Stimulated activated naive CD4-positive, alpha-beta T cell (primary cell): ENCODE results near the gene ANO8.
"Not testable (repeated sequence)": the region's sequence is repeated elsewhere in the genome, so short reads cannot be mapped to it uniquely, and the experiment has no call there.

Source experiments
- DNase-seq, 6 experiments: peaks; one replicate each; lab custom pipeline; 2025; lab: John Stamatoyannopoulos, UW

ANO8 gene

DNA sequence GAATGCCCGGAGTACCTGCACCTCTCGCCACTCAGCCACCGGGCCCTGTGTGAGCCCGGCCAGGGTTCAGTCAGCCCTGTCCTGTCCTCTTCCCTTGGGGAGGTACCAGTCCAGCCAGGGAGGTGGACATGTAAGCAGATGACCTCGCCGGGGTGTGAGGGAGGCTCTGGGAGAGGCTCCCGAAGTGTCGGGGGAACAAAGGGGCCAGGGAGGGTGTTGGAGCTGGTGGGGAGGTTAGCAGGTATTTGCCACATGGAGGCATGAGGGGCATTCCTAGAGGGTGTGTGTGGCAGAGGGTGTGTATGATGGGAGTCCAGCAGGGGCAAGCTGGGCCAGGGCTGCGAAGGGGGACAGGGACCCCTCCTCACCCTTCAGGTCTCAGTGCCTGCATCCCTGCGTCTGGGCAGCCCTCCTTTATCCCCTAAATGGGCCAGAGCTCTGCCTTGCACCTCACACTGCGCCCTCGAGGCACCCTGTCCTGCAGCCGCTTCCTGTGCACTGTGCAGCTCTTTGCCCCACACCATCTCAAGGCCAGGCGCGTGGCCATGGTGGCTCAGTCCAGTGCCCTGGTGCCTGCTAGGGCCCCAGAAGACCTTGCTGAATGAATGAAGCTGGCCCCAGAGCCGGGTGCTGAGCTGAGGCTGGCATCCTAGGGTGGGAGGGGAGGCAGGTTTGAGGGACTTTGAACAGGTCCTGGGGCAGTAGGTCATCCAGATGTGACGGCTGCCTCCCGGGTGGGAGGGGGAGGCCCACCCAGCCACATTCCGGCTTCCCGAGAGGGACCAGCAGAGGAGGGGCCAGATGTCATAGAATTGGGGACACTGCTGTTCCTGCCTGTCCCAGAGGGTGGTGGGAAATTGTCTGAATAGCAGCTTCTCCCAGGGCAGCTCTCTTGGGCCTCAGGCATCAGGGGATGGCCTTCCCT is 22.2 kb downstream of the ANO8 start:
- DNase-seq = no peak

DNA sequence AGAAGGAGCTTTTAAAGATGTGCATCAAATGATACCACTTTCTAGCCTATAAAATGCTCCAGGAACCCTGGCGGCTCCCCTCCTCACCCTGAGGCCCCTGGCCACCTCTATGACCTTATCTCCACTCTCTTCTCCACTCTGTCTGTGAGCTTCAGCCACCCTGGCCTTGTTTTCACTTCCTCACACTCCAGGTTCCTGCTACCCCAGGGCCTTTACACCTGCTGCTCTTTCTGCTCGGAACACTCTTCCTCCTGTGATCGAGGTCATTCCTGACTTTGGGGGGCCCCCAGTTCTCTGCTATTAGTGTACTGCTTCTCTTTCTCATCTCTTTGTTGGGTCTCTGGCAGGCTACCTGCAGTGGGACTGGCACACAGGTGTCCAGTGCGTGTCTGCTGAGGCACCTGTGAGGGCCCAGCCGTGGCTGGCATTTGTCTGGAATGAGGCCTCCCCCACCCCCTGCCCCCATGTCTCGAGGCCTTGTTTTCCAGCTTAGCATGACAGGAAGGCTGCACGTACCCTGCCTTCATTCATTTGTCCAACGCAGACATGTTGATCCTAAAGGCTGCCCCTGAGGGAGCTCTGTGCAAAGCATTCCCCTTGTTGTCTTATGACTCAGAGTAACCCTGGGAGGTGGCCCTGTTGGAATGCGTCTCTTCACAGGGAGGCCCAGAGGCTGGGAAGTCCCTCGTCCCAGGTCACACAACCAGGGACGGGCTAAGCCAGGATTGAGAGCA is 23.0 kb downstream of the ANO8 start:
- DNase-seq = no peak

DNA sequence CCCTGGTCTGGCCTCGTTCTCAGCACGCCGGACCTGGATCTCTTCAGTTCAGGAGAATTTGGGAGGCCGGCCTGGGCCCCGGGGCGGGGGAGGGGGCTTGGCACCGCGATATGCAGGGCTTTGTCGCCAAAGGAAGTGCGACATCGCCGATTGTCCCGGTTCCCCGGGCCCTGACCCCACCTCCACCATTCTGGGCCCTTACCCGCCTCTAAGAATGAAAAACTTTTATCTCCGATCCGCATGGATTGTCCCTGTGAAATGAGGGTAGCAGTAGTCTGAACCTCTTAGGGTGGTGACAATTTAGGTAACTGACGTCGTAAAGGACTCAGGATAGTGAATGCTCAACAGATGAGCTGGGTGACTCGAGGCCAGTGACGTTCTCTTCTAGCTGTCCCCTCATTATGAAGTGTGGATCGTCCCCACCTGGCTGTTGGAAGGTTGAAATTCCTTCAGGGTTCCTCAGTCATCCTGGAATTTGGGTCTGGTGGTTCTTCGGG is 24.6 kb downstream of the ANO8 start:
- peak in 3 of 6 experiments; percentile 45 to 61 (median 48) for DNase-seq

DNA sequence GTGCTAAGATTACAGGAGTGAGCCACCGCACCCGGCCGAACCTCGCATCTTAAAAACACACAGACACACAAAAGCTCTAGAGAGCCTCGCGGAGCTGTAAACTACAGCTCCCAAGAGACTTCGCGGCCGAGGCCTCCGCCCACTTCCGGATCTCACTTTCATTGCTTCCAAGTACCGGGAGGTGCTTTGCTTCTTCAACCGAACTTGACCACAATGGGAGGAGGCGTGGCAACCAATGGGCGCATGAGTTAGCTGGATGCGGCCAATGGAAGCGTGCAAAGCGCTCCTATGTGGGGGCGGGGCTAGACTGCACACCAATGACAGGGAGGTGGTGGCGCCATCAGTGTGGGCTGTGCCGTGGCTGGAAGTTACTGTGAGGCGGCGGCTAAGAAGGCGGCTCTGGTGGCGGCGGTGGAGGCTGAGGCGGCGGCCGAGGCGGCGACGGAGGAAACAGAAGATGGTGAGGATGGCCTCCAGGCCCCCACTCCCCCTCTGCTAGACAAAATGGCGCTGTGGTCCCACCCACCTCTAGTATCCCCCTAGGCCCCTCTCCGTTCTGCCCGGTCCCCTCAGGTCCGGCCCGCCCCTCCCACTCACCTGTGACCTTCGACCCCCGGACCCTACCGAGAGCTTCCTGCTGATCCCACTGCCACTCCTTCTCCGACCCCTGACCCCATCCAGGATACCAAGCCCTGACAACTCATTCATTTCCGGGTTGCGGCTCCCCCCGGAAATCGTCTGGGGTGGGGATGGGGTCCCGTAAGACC is 25.3 kb downstream of the ANO8 start, which contains the start of gene DDA1:
DDA1 (plus strand) TSS at position 366 of the 767 bp plus-strand sequence; CDS start at position 458, 92 bp downstream.
- peak; percentile 93 to 100 (median 99) for DNase-seq

DNA sequence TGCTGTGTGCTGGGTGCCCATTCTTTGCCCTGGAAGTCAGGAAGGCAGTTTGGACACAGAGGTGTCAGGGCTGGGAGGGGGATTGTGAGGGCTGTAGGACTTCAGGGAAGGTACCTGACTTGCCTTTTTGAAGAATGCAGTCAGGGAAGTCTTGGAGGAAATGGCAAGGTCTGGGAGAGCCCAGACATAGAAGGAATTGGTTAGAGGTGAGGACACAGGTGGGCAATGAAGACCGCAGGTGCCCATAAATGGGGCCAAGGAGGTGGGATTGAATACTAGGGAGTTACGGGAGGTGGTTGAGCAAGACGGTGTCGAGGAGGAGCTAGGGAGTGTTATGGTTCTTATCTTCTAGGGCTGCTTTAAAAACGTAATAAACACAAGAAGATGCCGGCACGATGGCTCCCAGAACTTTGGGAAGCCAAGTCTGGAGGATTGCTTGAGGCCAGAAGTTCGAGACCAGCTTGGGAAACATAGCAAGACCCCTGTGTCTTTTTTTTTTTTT is 26.7 kb downstream of the ANO8 start:
- DNase-seq = no peak

DNA sequence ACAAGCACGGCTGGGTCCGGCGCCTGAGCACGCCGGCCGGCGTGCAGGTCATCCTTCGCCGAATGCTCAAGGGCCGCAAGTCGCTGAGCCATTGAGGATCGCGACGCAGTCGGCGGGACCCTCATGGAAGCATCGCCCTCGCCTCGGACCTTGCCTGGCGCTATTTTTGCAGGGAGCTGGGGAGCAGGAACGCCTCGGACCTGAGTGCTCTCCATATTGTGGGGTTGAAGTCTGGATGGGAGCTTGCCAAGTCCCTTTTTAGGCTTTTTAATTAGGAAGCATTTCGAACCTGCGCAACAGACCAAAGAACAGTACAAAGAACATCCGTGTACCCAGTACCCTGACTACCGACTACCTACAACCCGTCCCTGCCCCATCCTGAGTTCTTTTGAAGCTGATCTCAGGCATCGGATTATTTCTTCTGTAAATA is 28.4 kb downstream of the ANO8 start:
- DNase-seq = no peak

DNA sequence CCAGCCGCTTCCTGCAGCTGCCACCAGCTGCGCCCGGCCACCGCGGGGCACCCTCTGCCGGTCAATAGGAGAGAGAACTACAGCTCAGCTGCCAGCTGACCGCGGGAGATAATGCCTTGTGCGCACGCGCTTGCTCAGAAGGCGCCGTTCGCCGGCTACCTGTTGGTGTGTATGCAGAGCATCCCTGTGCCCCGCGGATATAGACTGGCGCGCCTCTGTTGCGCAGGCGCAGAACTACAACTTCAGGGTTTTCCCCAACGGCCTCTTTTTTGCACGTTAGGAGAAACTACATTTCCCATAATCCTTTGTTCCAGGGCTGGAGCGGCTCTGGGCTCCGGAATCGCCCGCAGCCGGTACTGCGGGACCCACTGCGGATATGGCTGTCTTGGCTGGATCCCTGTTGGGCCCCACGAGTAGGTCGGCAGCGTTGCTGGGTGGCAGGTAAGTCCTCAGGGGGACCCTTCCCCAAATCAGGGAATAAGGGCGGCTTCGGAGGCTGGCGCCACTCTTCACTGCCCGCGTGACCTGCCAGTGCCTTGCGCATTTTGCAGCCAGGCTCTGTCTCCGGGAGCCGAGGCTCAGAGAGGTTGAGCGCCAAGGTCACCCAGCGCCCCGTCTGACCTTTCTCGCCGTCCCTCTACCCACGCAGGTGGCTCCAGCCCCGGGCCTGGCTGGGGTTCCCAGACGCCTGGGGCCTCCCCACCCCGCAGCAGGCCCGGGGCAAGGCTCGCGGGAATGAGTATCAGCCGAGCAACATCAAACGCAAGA is 29.0 kb downstream of the ANO8 start, which contains the start of gene MRPL34:
MRPL34 (plus strand) TSS at position 356 of the 768 bp plus-strand sequence; CDS start at position 377, 21 bp downstream.
- DNase-seq = peak; percentile 81 to 94 (median 92)

DNA sequence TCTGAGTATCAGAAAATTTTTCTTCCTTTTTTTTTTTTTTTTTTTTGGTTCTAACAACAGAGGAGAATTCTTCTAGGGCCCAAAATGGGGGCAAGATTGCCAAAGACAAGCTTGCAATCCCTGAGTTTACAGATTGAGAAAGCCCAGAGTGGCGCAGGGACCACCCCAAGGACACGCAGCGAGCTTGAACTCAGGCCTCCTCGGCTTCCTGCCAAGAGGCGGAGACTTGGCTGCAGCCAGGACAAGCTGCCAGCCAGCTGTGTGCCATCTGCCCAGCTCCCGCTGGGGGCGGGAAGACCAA is 29.5 kb downstream of the ANO8 start:
- no peak for DNase-seq

DNA sequence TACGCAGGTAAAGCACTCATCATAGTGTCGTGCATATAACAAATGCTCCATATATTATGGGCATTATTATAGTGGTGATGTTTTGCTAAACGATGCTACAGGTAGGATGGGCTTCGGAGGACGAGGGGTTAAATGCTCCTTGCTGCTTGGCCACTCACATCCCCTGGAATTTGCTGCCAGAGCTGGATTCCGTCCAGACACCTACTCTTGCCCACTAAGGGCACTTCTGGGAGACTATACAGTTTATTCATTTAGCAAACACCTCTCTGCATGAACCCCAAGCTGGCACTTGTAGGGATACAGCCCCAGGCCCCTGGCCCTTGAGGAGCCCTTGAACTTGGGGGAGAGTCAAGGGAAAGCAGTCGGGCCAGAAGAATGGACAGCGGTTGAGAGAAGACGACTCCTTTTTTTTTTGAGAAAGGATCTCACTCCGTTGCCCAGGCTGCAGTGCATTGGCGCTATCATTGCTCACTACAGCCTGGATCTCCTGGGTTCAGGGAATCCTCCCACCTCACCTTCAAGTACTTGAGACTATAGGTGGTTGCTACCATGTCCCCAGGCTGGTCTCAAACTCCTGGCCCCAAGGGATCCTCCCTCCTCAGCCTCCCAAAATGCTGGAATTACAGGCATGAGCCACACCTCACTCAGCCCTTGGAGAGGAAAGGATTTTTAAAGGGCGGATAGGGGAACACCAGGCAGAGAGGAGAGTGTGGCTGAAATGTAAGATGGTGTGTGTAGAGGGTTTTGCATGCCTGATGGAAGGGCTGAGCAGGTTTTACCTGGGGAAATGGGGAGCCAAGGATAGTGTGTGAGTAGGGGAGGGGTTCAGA is 30.1 kb downstream of the ANO8 start:
- DNase-seq = peak in 1 of 6 experiments; percentile 11

DNA sequence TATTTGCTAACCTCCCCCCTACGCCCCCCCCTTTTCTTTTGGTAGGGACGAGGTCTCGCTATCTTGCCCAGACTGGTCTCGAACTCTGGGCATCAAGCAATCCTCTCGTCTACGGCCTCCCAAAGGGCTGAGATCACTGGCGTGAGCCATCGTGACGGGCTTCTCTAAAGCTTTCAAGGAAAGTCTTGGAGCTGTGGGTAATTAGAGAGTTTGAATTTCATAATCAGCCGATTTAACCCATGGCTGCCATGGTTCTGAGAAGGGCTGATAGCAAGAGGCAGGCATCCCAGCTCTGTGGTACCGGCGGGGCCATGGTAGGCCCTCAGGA is 30.8 kb downstream of the ANO8 start:
- DNase-seq = no peak

DNA sequence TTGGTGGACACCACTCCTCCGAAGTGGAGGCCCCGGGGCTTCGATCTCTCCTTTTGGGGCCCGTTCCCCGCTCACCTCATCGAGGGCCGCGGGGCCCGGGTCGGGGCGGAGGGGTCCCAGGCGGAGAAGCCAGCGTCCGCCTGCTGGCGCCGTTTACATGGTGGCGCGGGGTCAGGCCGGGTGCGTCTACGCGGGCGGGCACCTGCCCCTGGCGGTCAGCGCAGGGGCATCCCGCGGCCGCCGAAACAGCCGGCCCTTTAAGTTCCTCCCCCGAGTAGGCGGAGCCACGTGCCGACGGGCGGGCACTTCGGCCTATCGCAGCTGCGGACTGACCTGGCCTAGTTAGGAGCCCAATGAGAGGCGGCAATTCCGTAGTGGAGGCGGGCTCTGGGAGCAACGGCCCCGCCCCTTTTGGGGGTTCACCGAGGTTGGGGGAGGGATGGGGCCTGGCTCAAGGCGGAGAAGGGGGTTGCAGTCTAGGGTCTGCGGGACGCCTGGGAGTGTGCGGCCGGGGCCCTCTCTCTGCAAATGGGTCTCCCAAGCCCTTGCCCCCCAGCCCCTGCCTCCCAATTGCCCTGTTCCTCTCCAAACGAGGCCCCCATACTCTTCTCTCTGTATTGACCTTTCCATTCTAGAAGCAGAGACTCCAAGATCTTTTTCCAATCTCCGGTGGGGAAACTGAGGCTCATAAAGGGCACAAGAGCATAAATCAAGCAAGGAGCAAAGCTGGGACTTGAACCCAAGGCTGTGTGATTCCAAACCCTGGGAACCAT is 31.3 kb downstream of the ANO8 start, which contains the start of gene ABHD8:
ABHD8 (minus strand) TSS at position 259 of the 773 bp plus-strand sequence. CDS start 1,809 bp downstream, outside the sequence.
- DNase-seq = peak; percentile 80 to 93 (median 90)

DNA sequence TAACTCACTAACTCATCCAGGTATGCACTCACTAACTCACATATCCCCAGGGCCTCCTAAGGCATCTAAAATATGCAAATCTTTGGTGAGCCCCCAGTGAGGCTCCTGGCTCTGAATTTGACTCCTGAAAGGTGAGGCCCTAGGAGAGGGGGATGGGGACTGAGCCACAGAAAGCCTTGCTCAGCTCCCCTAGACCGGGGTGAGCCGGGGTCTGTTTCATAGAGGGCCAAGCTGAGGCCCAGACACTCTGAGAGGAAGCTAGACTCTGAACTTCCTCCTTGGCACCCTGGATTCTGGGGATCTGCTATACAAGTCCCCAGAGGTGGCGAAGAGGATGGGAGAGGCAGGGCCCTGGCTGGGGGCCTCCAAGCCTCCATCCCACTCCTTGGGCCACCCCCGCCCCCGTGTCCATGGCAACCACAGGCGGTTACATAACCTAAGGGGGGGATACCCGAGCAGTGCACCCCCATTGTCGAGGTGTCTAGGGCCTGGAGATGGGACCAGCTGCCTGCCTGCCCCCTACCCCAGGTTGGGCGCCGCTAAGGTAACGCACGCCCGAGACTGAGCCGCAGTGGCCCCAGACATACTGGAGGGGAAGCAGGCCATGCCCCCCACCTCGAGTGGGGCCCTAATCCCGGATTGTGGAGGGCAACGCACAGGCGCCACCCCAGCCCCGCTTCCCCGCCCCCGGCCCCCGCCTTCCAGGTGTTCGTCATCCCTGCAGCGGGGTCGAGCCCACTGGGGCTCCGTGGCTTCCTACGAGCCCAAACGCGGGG is 32.1 kb downstream of the ANO8 start:
- DNase-seq = peak in 2 of 6 experiments; percentile 29 to 42

DNA sequence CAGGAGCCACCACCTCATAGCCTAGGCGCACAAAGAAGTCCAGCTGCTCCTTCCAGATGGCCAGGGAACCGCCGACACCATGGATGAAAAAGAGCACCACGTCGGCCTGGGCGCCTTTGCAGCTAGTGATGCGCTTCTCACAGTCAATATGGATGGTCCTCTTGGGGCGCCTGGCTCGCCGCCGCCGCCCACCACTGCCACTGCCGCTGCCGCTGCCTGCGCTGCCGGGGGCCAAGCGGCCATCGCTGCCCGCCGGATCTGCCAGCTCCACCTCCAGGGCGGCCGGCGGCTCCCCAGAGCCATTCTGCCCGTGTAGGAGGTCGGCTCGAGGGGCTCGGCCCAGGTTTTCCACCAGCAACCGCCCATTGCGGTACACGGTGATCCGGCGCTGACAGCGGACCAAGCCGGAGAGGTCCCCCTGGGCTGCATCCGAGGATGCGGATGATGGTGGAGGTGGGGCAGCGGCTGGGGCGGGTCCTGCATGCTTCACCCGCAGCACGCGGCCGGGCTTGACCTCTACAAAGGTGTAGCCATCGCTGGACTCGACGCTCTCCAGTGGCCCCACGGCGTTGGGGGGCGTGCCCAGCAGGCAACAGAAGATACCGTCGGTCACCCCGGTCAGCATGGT is 33.5 kb downstream of the ANO8 start:
- DNase-seq = no peak

DNA sequence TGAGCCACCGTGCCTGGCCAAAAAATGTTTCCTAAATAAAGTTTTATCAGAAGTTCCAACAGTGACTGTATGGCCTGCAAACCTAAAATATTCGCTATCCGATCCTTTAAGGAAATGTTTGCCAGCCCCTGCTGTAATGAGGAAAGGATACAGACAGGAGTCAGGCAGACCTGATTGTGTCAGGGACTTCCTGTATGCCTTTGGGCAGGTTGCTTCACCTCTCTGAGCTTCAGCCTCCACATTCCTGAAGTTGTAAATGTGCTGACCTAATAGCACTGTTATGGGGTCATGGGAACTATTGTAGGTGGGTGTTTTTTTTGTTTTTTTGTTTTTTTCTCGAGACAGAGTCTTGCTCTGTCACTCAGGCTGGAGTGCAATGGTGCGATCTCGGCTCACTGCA is 37.7 kb downstream of the ANO8 start:
- no peak for DNase-seq

DNA sequence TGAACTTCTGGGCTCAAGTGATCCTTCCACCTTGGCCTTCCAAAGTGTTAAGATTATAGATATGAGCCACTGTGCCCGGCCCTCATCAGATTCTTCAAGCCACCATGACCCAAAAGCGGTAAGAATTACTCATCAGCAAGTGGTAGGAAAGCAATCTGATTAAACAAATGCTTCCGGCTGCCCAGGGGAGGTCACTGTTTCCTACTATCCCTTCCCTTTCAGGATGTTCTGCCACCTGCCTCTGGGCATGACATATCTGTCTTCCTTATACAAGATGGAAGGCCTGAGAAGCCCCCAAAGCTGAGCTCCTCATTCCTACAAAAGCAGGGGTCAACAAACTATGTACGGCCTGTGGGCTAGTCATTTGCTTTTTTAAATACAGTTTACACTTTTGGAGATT is 38.4 kb downstream of the ANO8 start:
- no peak for DNase-seq

DNA sequence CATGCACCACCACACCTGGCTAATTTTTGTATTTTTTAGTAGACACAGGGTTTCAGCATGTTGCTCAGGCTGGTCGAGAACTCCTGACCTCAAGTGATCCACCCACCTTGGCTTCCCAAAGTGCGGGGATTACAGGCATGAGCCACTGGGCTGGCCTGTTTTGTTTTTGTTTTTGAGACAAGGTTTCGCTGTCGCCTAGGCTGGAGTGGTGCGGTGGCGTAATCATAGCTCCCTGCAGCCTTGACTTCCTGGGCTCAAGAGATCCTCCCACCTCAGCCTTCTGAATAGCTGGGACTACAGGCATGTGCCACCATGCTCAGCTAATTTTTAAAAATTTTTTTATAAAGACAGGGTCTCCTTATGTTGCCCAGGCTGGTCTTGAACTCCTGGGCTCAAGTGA is 39.1 kb downstream of the ANO8 start:
- DNase-seq = not testable (repeated sequence)

DNA sequence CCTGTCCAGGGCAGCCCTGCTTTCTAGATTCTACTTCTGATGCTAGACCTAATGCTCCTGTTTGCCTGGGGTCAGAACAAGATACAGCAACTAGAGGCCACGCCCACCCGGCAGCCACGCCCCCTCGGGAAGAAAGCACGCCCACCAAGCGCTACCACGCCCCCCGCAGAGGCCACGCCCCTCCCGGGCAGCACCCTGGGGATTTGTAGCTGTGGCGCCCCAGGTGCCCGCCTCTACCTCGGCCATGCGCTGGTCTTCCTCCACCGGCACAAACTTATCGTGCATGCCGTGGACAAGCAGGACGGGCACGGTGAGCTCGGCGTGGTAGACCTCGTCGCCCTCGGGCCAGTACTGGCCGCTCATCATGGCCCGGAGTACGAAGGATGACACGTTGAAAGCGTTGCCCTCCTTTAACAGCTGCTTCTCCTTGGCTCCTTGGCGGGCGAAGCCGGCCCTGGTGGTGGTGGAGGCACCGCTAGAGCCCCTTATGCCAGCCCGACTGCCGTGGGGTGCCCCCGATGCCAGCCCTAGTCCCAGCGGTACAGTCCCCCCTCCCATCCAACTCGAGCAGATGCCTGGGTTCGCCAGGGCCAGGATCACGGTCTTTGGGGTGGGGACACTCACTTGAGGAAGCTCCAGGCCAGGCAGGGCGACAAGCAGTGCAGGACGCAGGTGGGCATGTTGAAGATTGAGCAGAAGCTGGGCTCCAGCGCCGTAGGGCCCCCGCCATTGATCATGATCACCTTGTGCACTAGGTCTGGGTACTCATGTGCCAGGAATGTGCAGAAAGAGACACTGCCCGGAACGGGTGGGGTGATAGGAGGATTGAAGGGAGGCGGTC is 40.4 kb downstream of the ANO8 start:
- peak in 4 of 6 experiments; percentile 17 to 39 (median 20) for DNase-seq
